Thymus (tissue), 11 donors: ENCODE measurements around the gene SMIM23. TPM values are rescaled to one million over a fixed set of nuclear protein-coding genes. Genes with fewer than 3 reads are reported as not detected.

Experiments
- DNase-seq, 9 donors: peaks; one replicate each; pipeline ENCODE4 v3.0.0-alpha.2; 2013; ENCODE audit warnings: low spot score in 9 of 9, low read depth in 6 of 9, missing footprints in 1 of 9
- H3K27ac ChIP-seq, 2 donors: one replicate each; pipeline ENCODE4 v1.5.1; 2013; ENCODE audit warnings: control low read depth in 1 of 2, low read depth in 1 of 2, low read length in 1 of 2, mild to moderate bottlenecking in 1 of 2, moderate library complexity in 1 of 2
- H3K27me3 ChIP-seq, 2 donors: one replicate each; pipeline ENCODE4 v1.5.1; 2013; ENCODE audit warnings: low read length in 1 of 2; ENCODE audit not compliant: control insufficient read depth in 2 of 2, insufficient read depth in 1 of 2
- H3K36me3 ChIP-seq, 2 donors: one replicate each; pipeline ENCODE4 v1.5.1; 2013; ENCODE audit warnings: low read length in 1 of 2, mild to moderate bottlenecking in 1 of 2, moderate library complexity in 1 of 2; ENCODE audit not compliant: control insufficient read depth in 2 of 2, insufficient read depth in 2 of 2
- H3K4me1 ChIP-seq, 2 donors: one replicate each; pipeline ENCODE4 v1.5.1; 2013; ENCODE audit warnings: low read length in 2 of 2; ENCODE audit not compliant: control insufficient read depth in 2 of 2, insufficient read depth in 2 of 2
- H3K4me3 ChIP-seq, 2 donors: one replicate each; pipeline ENCODE4 v1.5.1; 2013; ENCODE audit warnings: low read length in 2 of 2, control low read depth in 1 of 2, mild to moderate bottlenecking in 1 of 2
- H3K9me3 ChIP-seq, 2 donors: one replicate each; pipeline ENCODE4 v1.5.1; 2013; ENCODE audit warnings: low read length in 1 of 2, mild to moderate bottlenecking in 1 of 2; ENCODE audit not compliant: control insufficient read depth in 2 of 2, insufficient read depth in 1 of 2
- WGBS: extraction: QIAGEN DNeasy Blood & Tissue Kit; methylation state at CpG from one replicate; pipeline ENCODE4 v1.1.7; 2013; 5-methylcytosine and 5-hydroxymethylcytosine counted together
- polyA plus RNA-seq: library from polyadenylated mRNA; stranded (reverse); fragments of 200-250 nt; gene quantifications from one replicate; pipeline ENCODE4 v1.2.3, GENCODE V29; 2013
- total RNA-seq: library from RNA; stranded (reverse); fragments of 120-200 nt; gene quantifications from one replicate; pipeline ENCODE4 v1.2.4, GENCODE V29; 2013
- donor health status: healthy.

SMIM23 gene
- total and polyA plus RNA-seq, 2 donors = 0.02 TPM; not detected in 1

DNA sequence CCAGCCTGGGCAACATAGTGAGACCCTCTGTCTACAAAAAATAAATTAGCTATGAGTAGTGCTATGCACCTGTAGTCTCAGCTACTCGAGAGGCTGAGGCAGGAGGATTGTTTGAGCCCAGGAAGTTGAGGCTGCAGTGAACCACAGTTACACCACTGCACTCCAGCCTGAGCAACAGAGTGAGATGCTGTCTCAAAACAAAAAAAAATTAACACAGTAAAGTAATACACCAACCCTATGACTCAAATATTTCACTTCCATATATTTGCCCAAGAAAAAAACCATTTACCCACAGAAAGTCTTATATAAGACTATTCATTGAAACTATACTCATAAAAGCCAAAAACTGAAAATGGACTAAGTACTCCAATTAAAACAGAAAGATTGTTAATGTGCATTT lies 16.2 kb downstream of the SMIM23 start:
- H3K4me1 ChIP-seq = peaks cover 0 to under 1% of the 10 kb centered on the region in 2 donors
- H3K27me3 ChIP-seq = peaks cover 3 to 14% of the 10 kb centered on the region in 2 donors
- no peaks in the 10 kb centered on the region for H3K9me3 ChIP-seq
- no peak overlapping the region for H3K4me3 ChIP-seq
- no peak overlapping the region for H3K27ac ChIP-seq
- WGBS = 94% methylated on average over 1 of the region's 1 CpG
- H3K36me3 ChIP-seq = no peaks in the 10 kb centered on the region
- DNase-seq = no peak

DNA sequence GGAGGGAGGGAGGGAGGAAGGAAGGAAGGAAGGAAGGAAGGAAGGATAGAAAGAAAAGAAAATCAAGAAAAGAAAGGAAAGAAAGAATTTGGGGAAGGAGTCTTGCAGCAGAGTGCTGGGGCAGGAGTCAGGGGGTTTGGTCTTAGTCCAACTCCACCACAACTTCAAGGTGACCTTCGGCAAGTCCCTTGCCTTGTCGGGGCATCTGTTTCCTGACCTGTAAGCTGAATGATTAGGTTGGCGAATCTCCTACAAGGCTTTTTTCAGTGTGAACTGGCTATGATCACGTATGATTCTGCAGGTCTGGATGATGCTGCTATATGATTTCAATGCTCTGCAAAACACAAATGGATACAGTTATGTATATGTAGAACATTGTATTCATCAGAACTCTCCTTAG lies 20.1 kb downstream of the SMIM23 start:
- Histone ChIP-seq H3K9me3 (no peaks in the 10 kb centered on the region), H3K27me3 (peaks cover 6 to 24% of the 10 kb centered on the region in 2 donors), H3K4me3 (no peak overlapping the region), H3K4me1 (peaks cover 0 to 2% of the 10 kb centered on the region in 2 donors), H3K36me3 (no peaks in the 10 kb centered on the region), H3K27ac (no peak overlapping the region)
- 20% methylated on average over 4 of the region's 4 CpGs for WGBS
- no peak for DNase-seq

DNA sequence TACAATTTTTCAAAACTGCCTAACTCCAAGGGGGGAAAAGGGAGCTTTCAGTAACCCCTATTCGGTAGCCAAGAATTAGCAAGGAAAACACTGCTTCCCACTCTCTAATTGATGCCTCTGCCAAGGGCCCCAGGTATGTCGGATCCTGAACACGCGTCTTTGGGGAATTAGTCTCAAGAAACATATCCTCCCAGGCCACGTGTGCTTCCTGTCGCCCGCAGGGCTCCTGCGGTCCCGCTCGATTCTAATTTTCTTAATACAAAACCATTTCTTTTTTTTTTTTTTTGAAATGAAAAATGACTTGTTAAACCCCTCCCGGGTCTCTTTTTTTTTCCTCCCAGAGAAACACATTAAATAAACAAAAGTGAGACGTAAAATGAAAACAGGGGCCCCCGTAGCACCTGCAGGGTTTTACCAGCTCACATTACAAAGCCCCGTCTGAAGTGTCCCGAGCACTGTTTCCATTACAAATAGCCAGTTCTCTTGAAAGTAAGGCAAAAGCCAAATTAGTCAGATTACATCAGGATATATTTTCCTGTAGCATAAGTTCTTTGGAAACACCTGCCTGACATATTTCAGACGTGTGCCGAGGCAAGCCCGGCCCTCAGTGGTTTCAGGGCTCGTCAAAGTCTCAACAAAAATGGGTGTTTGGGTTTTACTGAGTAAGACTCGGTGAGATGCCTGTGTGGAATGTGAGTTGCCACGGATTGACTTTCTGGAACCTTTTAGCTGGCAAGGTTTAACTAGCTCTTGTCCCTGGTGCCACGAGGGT lies 21.5 kb downstream of the SMIM23 start:
- Histone ChIP-seq H3K27ac (no peak overlapping the region), H3K27me3 (peaks cover 6 to 24% of the 10 kb centered on the region in 2 donors), H3K4me1 (peaks cover 0 to 2% of the 10 kb centered on the region in 2 donors), H3K36me3 (no peaks in the 10 kb centered on the region), H3K4me3 (no peak overlapping the region), H3K9me3 (no peaks in the 10 kb centered on the region)
- WGBS = 21% methylated on average over 22 of the region's 22 CpGs
- DNase-seq = peak in 1 of 9 donors; percentile 19

DNA sequence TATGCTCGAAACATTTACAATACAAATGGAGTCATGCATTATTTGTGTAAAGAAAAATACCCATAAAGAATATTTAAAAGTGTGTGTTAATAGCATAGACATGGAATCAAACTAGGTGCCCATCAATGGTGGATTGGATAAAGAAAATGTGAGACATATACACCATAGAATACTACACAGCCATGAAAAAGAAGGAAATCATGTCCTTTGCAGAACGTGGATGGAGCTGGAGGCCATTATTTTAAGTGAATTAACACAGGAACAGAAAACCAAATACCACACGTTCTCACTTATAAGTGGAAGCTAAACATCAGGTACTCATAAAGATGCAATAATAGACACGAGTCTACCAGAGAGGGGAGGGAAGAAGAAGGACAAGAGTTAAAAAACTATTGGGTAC lies 22.8 kb downstream of the SMIM23 start:
- DNase-seq = no peak
- Histone ChIP-seq H3K9me3 (no peaks in the 10 kb centered on the region), H3K27ac (no peak overlapping the region), H3K4me1 (peaks cover 0 to 2% of the 10 kb centered on the region in 2 donors), H3K4me3 (no peak overlapping the region), H3K27me3 (peaks cover 6 to 24% of the 10 kb centered on the region in 2 donors), H3K36me3 (no peaks in the 10 kb centered on the region)
- 96% methylated on average over 4 of the region's 4 CpGs for WGBS

DNA sequence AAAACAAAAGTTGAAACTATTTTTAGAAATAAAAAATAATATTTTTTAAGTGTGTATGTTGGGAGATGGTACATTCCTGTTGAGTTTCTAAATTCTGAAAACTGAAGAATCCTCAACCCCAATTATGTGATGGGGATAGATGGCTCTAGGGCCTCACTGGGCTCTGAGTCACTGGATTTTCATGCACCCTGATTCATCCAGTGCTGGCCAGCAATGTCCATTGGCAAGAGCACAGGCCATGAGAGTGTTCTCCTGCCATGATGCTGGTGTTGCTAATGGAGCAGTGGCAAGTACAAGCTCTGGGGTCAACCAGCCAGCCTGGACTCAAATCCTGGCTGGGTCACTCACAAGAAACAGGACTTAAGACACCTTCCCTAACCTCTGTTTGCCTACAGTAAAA lies 23.3 kb downstream of the SMIM23 start:
- DNase-seq = no peak
- H3K27me3 ChIP-seq = peaks cover 6 to 24% of the 10 kb centered on the region in 2 donors

DNA sequence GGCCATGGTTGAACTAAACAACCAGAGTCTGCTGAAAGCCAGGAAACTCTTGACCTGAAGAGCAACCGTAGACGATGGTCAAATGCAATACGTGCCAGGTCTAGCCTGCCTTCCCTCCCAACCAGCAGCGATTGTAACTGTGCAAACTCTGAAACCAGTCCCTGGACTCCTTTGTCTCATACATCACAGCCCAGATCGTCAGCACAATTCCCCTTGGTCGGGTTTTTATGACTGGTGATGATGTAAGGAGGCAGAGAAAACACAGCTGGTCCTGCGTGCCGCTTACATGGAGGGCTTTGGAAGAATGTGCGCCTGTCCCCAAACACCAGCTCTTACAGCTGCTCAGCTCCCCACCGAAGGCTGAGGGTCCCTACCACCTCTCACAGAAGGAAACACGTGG lies 24.6 kb downstream of the SMIM23 start:
- Histone ChIP-seq H3K27me3 (peaks cover 6 to 22% of the 10 kb centered on the region in 2 donors), H3K9me3 (no peaks in the 10 kb centered on the region), H3K27ac (no peak overlapping the region), H3K36me3 (no peaks in the 10 kb centered on the region), H3K4me3 (no peak overlapping the region), H3K4me1 (peaks cover 0 to 2% of the 10 kb centered on the region in 2 donors)
- 95% methylated on average over 11 of the region's 11 CpGs for WGBS
- no peak for DNase-seq

More for the DNA sequence above, 23.3 kb downstream of the SMIM23 start:
- H3K4me3 ChIP-seq = no peak overlapping the region
- no peaks in the 10 kb centered on the region for H3K36me3 ChIP-seq
- no peak overlapping the region for H3K27ac ChIP-seq
- H3K4me1 ChIP-seq = peaks cover 0 to 2% of the 10 kb centered on the region in 2 donors
- no peaks in the 10 kb centered on the region for H3K9me3 ChIP-seq

DNA sequence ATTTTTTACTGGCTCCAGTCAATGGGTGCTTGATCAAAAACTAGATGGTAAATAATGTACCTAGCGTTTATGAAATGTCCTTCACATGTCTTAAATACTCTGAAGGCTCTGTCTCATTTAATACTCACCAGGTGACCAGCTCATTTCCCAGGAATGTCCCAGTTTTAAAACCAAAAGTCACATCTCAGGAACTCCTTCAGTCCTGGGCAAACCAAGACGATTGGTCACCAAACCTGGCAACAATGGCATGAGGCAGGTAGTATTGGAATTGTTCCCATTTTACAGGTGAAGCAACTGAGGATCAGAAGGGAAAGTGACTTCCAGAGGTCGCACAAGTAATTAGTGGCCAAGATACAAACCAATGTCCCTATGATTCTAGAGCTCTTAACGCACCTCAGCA lies 27.7 kb downstream of the SMIM23 start:
- Histone ChIP-seq H3K9me3 (no peaks in the 10 kb centered on the region), H3K27me3 (no peaks in the 10 kb centered on the region), H3K4me1 (no peaks in the 10 kb centered on the region), H3K36me3 (no peaks in the 10 kb centered on the region), H3K4me3 (no peak overlapping the region), H3K27ac (no peak overlapping the region)
- no peak for DNase-seq
- 97% methylated on average over 4 of the region's 4 CpGs for WGBS

DNA sequence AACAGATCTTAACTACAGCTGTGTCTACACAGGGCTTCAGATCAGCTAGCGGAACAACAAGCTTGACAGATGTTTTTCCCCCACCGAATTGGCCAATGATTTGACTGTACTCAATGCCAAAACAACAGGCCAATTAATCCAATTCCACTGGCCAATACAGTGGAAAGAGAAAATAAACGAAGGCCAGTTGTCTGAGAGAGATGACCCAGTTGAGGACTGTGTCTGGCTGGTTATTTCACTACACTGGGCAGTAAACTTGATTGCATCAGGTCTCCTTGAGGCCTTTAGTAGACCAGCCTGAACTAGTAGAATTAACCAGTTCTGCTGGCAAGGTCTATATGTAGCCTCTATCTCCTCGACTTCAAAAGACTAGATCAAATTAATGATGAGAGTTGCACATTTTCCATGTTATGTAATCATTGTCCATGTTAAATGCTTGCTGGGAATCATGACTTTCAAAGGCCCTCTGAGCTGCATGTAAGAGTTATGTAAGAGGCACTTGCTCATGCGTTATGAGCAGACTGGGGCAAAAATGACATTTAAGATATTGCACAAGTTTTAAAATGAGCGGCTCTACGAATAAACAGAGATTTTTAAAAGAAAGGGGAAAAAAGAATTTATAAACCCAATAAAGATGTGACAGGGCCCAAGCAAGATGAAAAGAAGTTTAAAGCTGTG lies 28.3 kb downstream of the SMIM23 start:
- H3K36me3 ChIP-seq = no peaks in the 10 kb centered on the region
- 97% methylated on average over 7 of the region's 7 CpGs for WGBS
- no peaks in the 10 kb centered on the region for H3K27me3 ChIP-seq
- H3K27ac ChIP-seq = no peak overlapping the region
- no peaks in the 10 kb centered on the region for H3K9me3 ChIP-seq
- no peak for DNase-seq
- no peak overlapping the region for H3K4me3 ChIP-seq
- no peaks in the 10 kb centered on the region for H3K4me1 ChIP-seq

DNA sequence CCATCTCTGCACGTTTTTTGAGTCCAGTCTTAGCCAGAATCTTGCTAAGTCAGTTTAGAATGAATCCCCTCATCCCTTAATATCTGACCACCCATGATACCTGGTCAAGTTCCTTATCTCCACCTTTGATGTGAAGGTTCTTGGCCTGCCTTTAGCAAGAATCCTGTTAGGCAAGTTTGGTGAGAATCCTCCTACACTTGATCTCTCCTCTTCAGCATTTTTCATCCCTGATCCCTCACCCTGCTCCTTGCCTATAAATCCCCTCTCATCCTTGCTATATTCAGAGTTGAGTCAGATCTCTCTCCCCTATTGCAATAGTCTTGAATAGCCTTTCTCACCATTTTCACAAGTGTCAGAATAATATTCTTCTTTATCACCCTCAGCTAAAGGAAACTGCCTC lies 31.0 kb downstream of the SMIM23 start:
- no peak overlapping the region for H3K4me3 ChIP-seq
- 62% methylated on average over 1 of the region's 1 CpG for WGBS
- H3K27me3 ChIP-seq = no peaks in the 10 kb centered on the region
- H3K27ac ChIP-seq = no peak overlapping the region
- H3K36me3 ChIP-seq = no peaks in the 10 kb centered on the region
- H3K9me3 ChIP-seq = no peaks in the 10 kb centered on the region
- DNase-seq = no peak
- H3K4me1 ChIP-seq = no peaks in the 10 kb centered on the region
